22Rv1 (cell line): ENCODE data around the gene KBTBD3.
"Not testable (repeated sequence)": the region's sequence is repeated elsewhere in the genome, so short reads cannot be mapped to it uniquely, and the experiment has no call there.

ENCODE experiments used
- H3K27ac ChIP-seq: fragments of 450-650 bp; 2 replicates; pipeline ENCODE4 v1.5.1; 2017
- CTCF ChIP-seq: fragments of 450-650 bp; IDR thresholded peaks from 2 replicates; pipeline ENCODE4 v1.5.1; 2017; ENCODE audit warnings: mild to moderate bottlenecking
- ZFX ChIP-seq: fragments of 450-650 bp; IDR thresholded peaks from 2 replicates; pipeline ENCODE4 v1.6.1; 2017; ENCODE audit warnings: antibody characterized with exemption, borderline replicate concordance

Gene KBTBD3

GRCh38 chr11:106017093-106017492, 60.1 kb downstream of the KBTBD3 start:
- no peak for TF ChIP-seq ZFX
- no peak for TF ChIP-seq CTCF

GRCh38 chr11:106015066-106015465, 62.1 kb downstream of the KBTBD3 start:
- no peak overlapping the region for H3K27ac ChIP-seq
- TF ChIP-seq ZFX (no peak), CTCF (no peak)

More at GRCh38 chr11:106017093-106017492, 60.1 kb downstream of the KBTBD3 start:
- H3K27ac ChIP-seq = no peak overlapping the region

- TF ChIP-seq ZFX = no peak
- TF ChIP-seq CTCF = no peak
- no peak overlapping the region for H3K27ac ChIP-seq
These were observed 62.5 kb downstream of the KBTBD3 start for GRCh38 chr11:106014620-106015019.

- no peak overlapping the region for H3K27ac ChIP-seq
- TF ChIP-seq ZFX (no peak), CTCF (no peak)
These were observed 63.1 kb downstream of the KBTBD3 start for GRCh38 chr11:106014035-106014434.

GRCh38 chr11:106012744-106013143, 64.4 kb downstream of the KBTBD3 start:
- no peak for TF ChIP-seq CTCF
- TF ChIP-seq ZFX = no peak
- no peak overlapping the region for H3K27ac ChIP-seq

- no peak for TF ChIP-seq ZFX
- TF ChIP-seq CTCF = no peak
- no peak overlapping the region for H3K27ac ChIP-seq
These were observed 65.7 kb downstream of the KBTBD3 start for GRCh38 chr11:106011481-106011880.

GRCh38 chr11:106003094-106003493, 74.1 kb downstream of the KBTBD3 start:
- not testable (repeated sequence) for H3K27ac ChIP-seq

- TF ChIP-seq ZFX = no peak
- no peak for TF ChIP-seq CTCF
- H3K27ac ChIP-seq = no peak overlapping the region
These were observed 75.7 kb downstream of the KBTBD3 start for GRCh38 chr11:106001304-106002012.
